ENCODE measurements around the gene MNAT1.

Gene MNAT1

GRCh38 chr14:60956632-60957031, 222.1 kb downstream of the MNAT1 start:
- DNase-seq (ENCODE audit: low read depth in 3 of 3, low spot score in 1 of 3): no peak

- no peak for DNase-seq (ENCODE audit: low read depth in 3 of 3, low spot score in 1 of 3)
Observed at GRCh38 chr14:60958146-60958545, 223.6 kb downstream of the MNAT1 start.

- no peak for DNase-seq (ENCODE audit: low read depth in 3 of 3, low spot score in 1 of 3)
Observed at GRCh38 chr14:60963761-60964160, 229.2 kb downstream of the MNAT1 start.

GRCh38 chr14:60964904-60965303, 230.3 kb downstream of the MNAT1 start:
- no peak for DNase-seq (ENCODE audit: low read depth in 3 of 3, low spot score in 1 of 3)

- DNase-seq (ENCODE audit: low read depth in 3 of 3, low spot score in 1 of 3): no peak
Observed at GRCh38 chr14:60965402-60965801, 230.8 kb downstream of the MNAT1 start.

GRCh38 chr14:60968099-60968498, 233.5 kb downstream of the MNAT1 start:
- DNase-seq (ENCODE audit: low read depth in 3 of 3, low spot score in 1 of 3): no peak

DNA sequence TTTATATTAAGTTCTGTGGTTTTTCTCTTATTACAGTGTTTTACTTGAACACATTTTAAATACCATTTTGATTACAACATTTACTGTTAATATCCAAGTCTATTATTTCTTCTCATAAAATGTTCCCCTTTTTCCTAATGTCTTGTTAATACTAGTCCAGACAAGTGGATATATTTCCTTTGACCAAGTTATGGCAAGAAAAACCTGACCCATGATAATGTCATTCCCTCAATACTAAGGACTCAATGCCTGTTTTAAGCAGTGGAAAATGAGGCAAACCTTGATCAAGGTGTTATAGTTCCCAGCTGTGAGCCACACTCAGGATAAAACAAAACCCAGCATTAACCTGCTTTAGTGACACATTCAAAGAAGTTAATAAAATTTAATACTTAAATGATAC, 234.1 kb downstream of the MNAT1 start:
- DNase-seq (ENCODE audit: low read depth in 3 of 3, low spot score in 1 of 3): no peak

- no peak for DNase-seq (ENCODE audit: low read depth in 3 of 3, low spot score in 1 of 3)
Observed at GRCh38 chr14:60970146-60970545, 235.6 kb downstream of the MNAT1 start.

DNA sequence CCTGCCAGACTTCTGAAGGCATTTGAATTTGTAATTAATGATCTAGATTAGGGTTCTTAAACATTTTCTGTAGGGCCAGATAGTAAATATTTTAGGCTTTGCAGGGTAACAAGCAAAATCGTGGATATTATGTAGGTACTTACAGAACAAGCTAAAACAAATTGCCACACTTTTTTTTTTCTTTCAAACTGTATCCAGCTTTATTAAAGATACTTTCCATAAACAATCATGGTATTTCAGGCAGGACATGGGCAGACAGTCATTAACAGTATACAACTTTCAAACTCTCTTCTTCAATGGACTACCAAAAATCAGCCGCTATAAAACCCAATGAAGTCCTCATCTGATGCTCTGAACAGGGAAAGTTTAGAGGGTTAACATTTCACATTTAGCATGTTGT, 236.7 kb downstream of the MNAT1 start:
- DNase-seq (ENCODE audit: low read depth in 3 of 3, low spot score in 1 of 3): no peak

DNA sequence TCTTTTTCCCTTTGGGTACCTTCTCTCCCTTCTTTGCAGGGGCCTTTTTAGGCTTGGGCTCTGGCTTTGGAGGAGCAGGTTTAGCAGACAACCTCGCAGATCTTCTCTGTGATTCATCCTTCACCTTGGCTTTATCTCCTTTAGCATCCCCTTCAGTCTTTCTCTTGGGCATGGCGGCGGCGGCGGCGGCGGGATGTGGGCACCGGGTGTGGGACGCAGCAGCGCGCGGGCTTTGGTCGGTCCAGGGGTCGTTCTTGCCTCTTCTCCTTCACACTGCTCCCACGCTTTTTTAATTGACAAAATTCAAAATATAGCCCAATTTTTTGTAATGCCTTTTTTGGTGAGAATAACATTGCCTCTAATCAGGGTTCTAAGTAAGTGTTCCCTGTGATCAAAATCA, 237.7 kb downstream of the MNAT1 start:
- no peak for DNase-seq (ENCODE audit: low read depth in 3 of 3, low spot score in 1 of 3)

- no peak for DNase-seq (ENCODE audit: low read depth in 3 of 3, low spot score in 1 of 3)
Observed at GRCh38 chr14:60973070-60973469, 238.5 kb downstream of the MNAT1 start.

DNA sequence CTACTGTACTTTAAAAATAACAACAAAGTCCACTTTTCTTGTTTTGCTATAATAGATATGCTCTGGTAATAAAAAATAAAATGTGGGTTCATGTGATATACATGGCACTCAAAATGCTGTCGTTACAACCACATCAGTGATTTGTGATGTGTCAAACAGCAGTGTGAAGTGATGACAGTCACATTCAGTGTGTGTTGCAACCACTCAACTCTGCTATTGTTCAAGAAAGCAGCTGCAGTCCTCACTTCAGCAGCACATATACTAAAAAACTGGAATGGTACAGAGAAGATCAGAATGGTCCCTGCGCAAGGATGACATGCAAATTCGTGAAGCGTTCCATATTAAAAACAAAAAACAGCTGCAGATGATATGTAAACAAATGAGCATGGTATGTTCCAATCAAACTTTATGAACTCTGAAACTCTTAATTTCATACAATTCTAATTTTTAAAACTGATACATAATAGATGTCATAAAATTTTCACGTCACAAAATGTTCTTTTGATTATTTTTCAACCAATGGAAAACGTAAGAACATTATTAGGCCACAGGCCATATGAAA, 239.6 kb downstream of the MNAT1 start:
- no peak for DNase-seq (ENCODE audit: low read depth in 3 of 3, low spot score in 1 of 3)

- no peak for DNase-seq (ENCODE audit: low read depth in 3 of 3, low spot score in 1 of 3)
Observed at GRCh38 chr14:60975551-60975950, 241.0 kb downstream of the MNAT1 start.

DNA sequence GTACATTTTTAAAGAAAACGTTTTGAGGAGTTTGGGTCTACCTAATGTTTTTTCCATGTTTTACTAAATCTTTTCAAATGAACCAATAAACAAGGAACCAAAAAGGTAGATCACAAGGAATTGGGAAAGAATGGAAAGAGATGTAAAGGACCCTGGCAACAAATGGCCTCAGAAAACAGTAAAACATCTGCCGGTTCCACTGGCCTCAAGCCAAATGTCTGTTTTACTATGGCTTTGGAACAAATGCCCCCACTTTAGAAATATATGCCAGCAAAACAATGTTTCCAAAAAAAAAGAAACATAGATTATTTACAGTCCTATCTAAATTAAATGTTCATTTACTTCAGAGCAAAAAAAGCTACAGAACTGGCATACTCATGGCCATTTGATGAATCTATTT, 243.3 kb downstream of the MNAT1 start:
- DNase-seq (ENCODE audit: low read depth in 3 of 3, low spot score in 1 of 3): no peak

GRCh38 chr14:60980811-60981632, 246.5 kb downstream of the MNAT1 start, which contains the start of the genes SLC38A6 and TRMT5:
SLC38A6 (plus strand) TSS chr14:60981245; CDS start chr14:60981278, 33 bp downstream.
TRMT5 (minus strand) TSS chr14:60981079; CDS start chr14:60980973, 106 bp downstream.
- DNase-seq (ENCODE audit: low read depth in 3 of 3, low spot score in 1 of 3): peak; percentile 70 to 82 (median 70)

- no peak for DNase-seq (ENCODE audit: low read depth in 3 of 3, low spot score in 1 of 3)
Observed at GRCh38 chr14:60981633-60982455, 247.3 kb downstream of the MNAT1 start.

DNA sequence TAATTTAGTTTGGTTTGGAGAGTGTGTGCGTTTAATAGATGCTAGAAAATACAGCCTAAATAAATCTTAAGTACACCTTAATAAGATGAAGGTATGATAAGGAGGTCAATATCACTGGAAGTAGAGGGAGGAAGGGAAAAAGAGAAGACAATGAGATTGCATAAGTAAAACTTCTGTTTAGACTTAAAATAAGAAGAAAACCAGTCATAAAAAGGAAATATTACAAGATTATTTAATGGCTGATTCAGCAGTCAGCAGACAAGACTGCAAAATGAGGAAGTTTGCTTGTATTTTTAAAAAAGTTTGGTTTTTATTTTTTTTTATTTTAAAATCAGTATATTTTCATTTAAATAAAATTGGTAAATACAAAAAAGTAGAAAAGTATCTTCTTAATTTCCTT, 249.6 kb downstream of the MNAT1 start:
- no peak for DNase-seq (ENCODE audit: low read depth in 3 of 3, low spot score in 1 of 3)

DNA sequence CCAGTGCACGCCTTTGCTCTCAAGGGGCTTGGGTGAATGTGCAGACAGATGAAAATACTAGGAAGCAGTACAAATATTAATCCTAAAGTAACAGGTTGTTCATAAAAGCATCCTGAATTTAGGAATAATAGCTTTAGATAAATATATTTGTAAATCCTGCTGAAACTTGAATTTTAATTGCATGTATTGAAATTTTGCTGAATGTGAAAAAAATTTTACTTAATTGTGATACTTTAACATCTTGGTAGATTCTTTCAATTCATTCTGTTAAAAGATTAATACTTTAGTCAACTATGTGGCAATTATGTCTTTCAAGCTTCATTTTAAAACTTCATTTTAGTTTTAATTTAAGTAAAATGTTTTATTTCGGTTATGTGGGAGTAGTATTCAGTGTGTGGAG, 251.9 kb downstream of the MNAT1 start:
- DNase-seq (ENCODE audit: low read depth in 3 of 3, low spot score in 1 of 3): no peak

DNA sequence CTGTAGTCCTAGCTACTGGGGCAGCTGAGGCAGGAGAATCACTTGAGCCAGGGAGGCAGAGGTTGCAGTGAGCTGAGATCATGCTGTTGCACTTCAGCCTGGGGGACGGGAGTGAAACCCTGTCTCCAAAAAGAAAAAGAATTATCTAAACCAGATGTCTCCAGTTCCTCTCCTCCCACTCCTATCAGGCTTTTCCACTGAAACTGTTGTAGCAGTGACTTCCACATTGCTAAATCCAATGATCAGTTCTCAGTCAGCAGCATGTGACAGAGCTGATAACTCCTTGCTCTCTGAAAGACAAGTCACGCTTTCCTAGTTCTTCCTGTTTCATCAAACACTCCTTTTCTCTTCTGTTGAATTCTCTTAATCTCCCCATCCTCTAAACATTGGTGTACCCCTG, 255.0 kb downstream of the MNAT1 start:
- no peak for DNase-seq (ENCODE audit: low read depth in 3 of 3, low spot score in 1 of 3)

- no peak for DNase-seq (ENCODE audit: low read depth in 3 of 3, low spot score in 1 of 3)
Observed at GRCh38 chr14:60998617-60999016, 264.1 kb downstream of the MNAT1 start.

GRCh38 chr14:60999536-60999935, 265.0 kb downstream of the MNAT1 start:
- DNase-seq (ENCODE audit: low read depth in 3 of 3, low spot score in 1 of 3): no peak

GRCh38 chr14:61003571-61003970, 269.0 kb downstream of the MNAT1 start:
- no peak for DNase-seq (ENCODE audit: low read depth in 3 of 3, low spot score in 1 of 3)
